ENCODE data around the gene KRTAP20-4.

Gene KRTAP20-4

GRCh38 chr21:30620522-30620921 lies at the start of gene KRTAP20-4:
TSS of gene KRTAP20-4 (plus strand) at chr21:30620627.
- no peak for DNase-seq (ENCODE audit: low read depth)

- no peak for DNase-seq (ENCODE audit: low read depth)
These were observed 42.7 kb upstream of the KRTAP20-4 start for GRCh38 chr21:30577766-30578165.

- DNase-seq (ENCODE audit: low read depth): no peak
These were observed 41.1 kb upstream of the KRTAP20-4 start for GRCh38 chr21:30579346-30579745.

GRCh38 chr21:30580132-30580531 lies 40.3 kb upstream of the KRTAP20-4 start:
- no peak for DNase-seq (ENCODE audit: low read depth)

- no peak for DNase-seq (ENCODE audit: low read depth)
These were observed 37.6 kb upstream of the KRTAP20-4 start for GRCh38 chr21:30582870-30583269.

GRCh38 chr21:30590297-30590696 lies 30.1 kb upstream of the KRTAP20-4 start, which contains the start of gene KRTAP22-2:
TSS of gene KRTAP22-2 (minus strand) at chr21:30590397.
- DNase-seq (ENCODE audit: low read depth): no peak

- no peak for DNase-seq (ENCODE audit: low read depth)
These were observed 28.3 kb upstream of the KRTAP20-4 start, which contains the start of gene KRTAP6-3 for GRCh38 chr21:30592140-30592539. TSS of gene KRTAP6-3 (plus strand) at chr21:30592440. CDS start at chr21:30592446, 6 bp downstream.

GRCh38 chr21:30598802-30599201 lies 21.6 kb upstream of the KRTAP20-4 start, which contains the start of gene KRTAP6-2:
TSS of gene KRTAP6-2 (minus strand) at chr21:30598902. CDS start at chr21:30598874, 28 bp downstream.
- no peak for DNase-seq (ENCODE audit: low read depth)

GRCh38 chr21:30600787-30601186 lies 19.6 kb upstream of the KRTAP20-4 start, which contains the start of gene KRTAP22-1:
TSS of gene KRTAP22-1 (plus strand) at chr21:30601087.
- no peak for DNase-seq (ENCODE audit: low read depth)

- no peak for DNase-seq (ENCODE audit: low read depth)
These were observed 14.5 kb upstream of the KRTAP20-4 start for GRCh38 chr21:30605968-30606367.

- no peak for DNase-seq (ENCODE audit: low read depth)
These were observed 8.3 kb upstream of the KRTAP20-4 start for GRCh38 chr21:30612132-30612531.

GRCh38 chr21:30613836-30614235 lies 6.6 kb upstream of the KRTAP20-4 start, which contains the start of gene KRTAP6-1:
TSS of gene KRTAP6-1 (minus strand) at chr21:30613930. CDS start at chr21:30613904, 26 bp downstream.
- DNase-seq (ENCODE audit: low read depth): no peak

GRCh38 chr21:30615199-30615598 lies 5.2 kb upstream of the KRTAP20-4 start:
- no peak for DNase-seq (ENCODE audit: low read depth)

GRCh38 chr21:30616125-30616524 lies 4.3 kb upstream of the KRTAP20-4 start, which contains the start of gene KRTAP20-1:
TSS of gene KRTAP20-1 (plus strand) at chr21:30616425. CDS start at chr21:30616455, 30 bp downstream.
- DNase-seq (ENCODE audit: low read depth): no peak

GRCh38 chr21:30620080-30620479 lies 347 bp upstream of the KRTAP20-4 start:
- DNase-seq (ENCODE audit: low read depth): no peak

- DNase-seq (ENCODE audit: low read depth): no peak
These were observed 2.9 kb downstream of the KRTAP20-4 start for GRCh38 chr21:30623362-30623761.

- DNase-seq (ENCODE audit: low read depth): no peak
These were observed 5.2 kb downstream of the KRTAP20-4 start for GRCh38 chr21:30625449-30626165.

GRCh38 chr21:30628109-30628508 lies 7.7 kb downstream of the KRTAP20-4 start:
- DNase-seq (ENCODE audit: low read depth): no peak

- DNase-seq (ENCODE audit: low read depth): no peak
These were observed 8.8 kb downstream of the KRTAP20-4 start for GRCh38 chr21:30629200-30629599.

GRCh38 chr21:30634906-30635305 lies 14.5 kb downstream of the KRTAP20-4 start, which contains the start of gene KRTAP20-2:
TSS of gene KRTAP20-2 (plus strand) at chr21:30635206. CDS start at chr21:30635264, 58 bp downstream.
- no peak for DNase-seq (ENCODE audit: low read depth)

- DNase-seq (ENCODE audit: low read depth): no peak
These were observed 18.3 kb downstream of the KRTAP20-4 start for GRCh38 chr21:30638686-30639085.

GRCh38 chr21:30642564-30642963 lies 22.1 kb downstream of the KRTAP20-4 start, which contains the start of gene KRTAP20-3:
TSS of gene KRTAP20-3 (plus strand) at chr21:30642864.
- no peak for DNase-seq (ENCODE audit: low read depth)

GRCh38 chr21:30646904-30647414 lies 26.5 kb downstream of the KRTAP20-4 start:
- no peak for DNase-seq (ENCODE audit: low read depth)

Measured in stimulated activated CD8-positive, alpha-beta memory T cell treated with anti-CD3 and anti-CD28 coated beads, Interleukin-15, amount 100 ng/mL, for 24 hours (primary cell).